SK-N-SH (cell line): ENCODE data around the gene IL20RB. TPM values are rescaled to one million over a fixed set of nuclear protein-coding genes. Genes with fewer than 3 reads are reported as not detected.
A peak's percentile ranks its signal among the peaks of the same experiment; 100 is the strongest.

Source experiments
- CTCF ChIA-PET: fragments of 300-600, 350-600 bp; formaldehyde crosslinking; extraction: SDS; loops from one replicate; lab custom pipeline; 2021; lab: Yijun Ruan, JAX
- POLR2A ChIA-PET: fragments of 350-600 bp; sonication (Branson Sonifier 250); formaldehyde crosslinking; extraction: SDS; loops from one replicate; lab custom pipeline; 2020; ENCODE audit warnings: antibody characterized with exemption, inconsistent platforms; lab: Yijun Ruan, JAX
- DNase-seq: peaks from one replicate; pipeline ENCODE4 v3.0.0; 2012
- H2AFZ ChIP-seq: fragments of 200-600 bp; sonication (generic); 2 replicates; pipeline ENCODE4 v1.8.1; 2016; ENCODE audit warnings: antibody characterized with exemption, mild to moderate bottlenecking, low read depth
- H3F3A ChIP-seq: fragments of 200-600 bp; sonication (generic); replicated peaks from 2 replicates; pipeline ENCODE3; 2016; ENCODE audit warnings: antibody characterized with exemption, mild to moderate bottlenecking; ENCODE audit not compliant: insufficient read depth
- H3K27ac ChIP-seq, 2 experiments: fragments of 200-500 bp in 1 of 2; fragments of 200-600 bp in 1 of 2; sonication (Bioruptor generic) in 1 of 2; sonication (generic), shearing (Covaris generic) in 1 of 2; 2 replicates each; pipeline versions ENCODE4 v1.5.1 to v1.6.1; 2014 to 2016; ENCODE audit warnings: low read depth in 2 of 2, inconsistent platforms in 1 of 2, low read length in 1 of 2, mild to moderate bottlenecking in 1 of 2, mixed read lengths in 1 of 2
- H3K27me3 ChIP-seq: fragments of 200-600 bp; sonication (generic), shearing (Covaris generic); 2 replicates; pipeline ENCODE4 v1.6.1; 2016; ENCODE audit warnings: mixed run types; ENCODE audit not compliant: insufficient read depth
- H3K36me3 ChIP-seq, 2 experiments: fragments of 200-500 bp in 1 of 2; fragments of 200-600 bp in 1 of 2; sonication (Bioruptor generic) in 1 of 2; sonication (generic) in 1 of 2; replicated peaks in 1 of 2; 2 replicates each; pipeline versions ENCODE3 to v1.5.1; 2014 to 2016; ENCODE audit warnings: low read length in 1 of 2, mild to moderate bottlenecking in 1 of 2; ENCODE audit not compliant: insufficient read depth in 2 of 2, control insufficient read depth in 1 of 2
- H3K4me1 ChIP-seq, 2 experiments: fragments of 200-500 bp in 1 of 2; fragments of 200-600 bp in 1 of 2; sonication (Bioruptor generic) in 1 of 2; sonication (generic), shearing (Covaris generic) in 1 of 2; 2 replicates each; pipeline versions ENCODE4 v1.5.1 to v1.6.1; 2014 to 2016; ENCODE audit warnings: low read depth in 1 of 2, low read length in 1 of 2, mixed run types in 1 of 2; ENCODE audit not compliant: insufficient read depth in 2 of 2, control insufficient read depth in 1 of 2
- H3K4me2 ChIP-seq: fragments of 200-600 bp; sonication (generic), shearing (Covaris generic); 2 replicates; pipeline ENCODE4 v1.6.1; 2017; ENCODE audit warnings: mixed run types
- H3K4me3 ChIP-seq, 2 experiments: fragments of 200-500 bp in 1 of 2; fragments of 200-600 bp in 1 of 2; sonication (Bioruptor generic) in 1 of 2; sonication (generic), shearing (Covaris generic) in 1 of 2; 2 replicates each; pipeline versions ENCODE4 v1.5.1 to v1.8.1; 2014 to 2016; ENCODE audit warnings: low read depth in 2 of 2, inconsistent platforms in 1 of 2, low read length in 1 of 2, mild to moderate bottlenecking in 1 of 2, mixed read lengths in 1 of 2, moderate library complexity in 1 of 2
- H3K79me2 ChIP-seq: fragments of 200-600 bp; sonication (generic); 2 replicates; pipeline ENCODE4 v1.8.1; 2017; ENCODE audit warnings: mild to moderate bottlenecking; ENCODE audit not compliant: insufficient read depth
- H3K9ac ChIP-seq: fragments of 200-600 bp; sonication (generic); 2 replicates; pipeline ENCODE4 v1.6.1; 2017; ENCODE audit warnings: mixed run types
- H3K9me2 ChIP-seq: fragments of 200-600 bp; sonication (generic); 2 replicates; pipeline ENCODE4 v1.6.1; 2017; ENCODE audit warnings: mixed run types
- H3K9me3 ChIP-seq: fragments of 200-600 bp; sonication (generic); 2 replicates; pipeline ENCODE4 v1.6.1; 2017; ENCODE audit warnings: mixed run types, mild to moderate bottlenecking, moderate library complexity
- H4K20me1 ChIP-seq: fragments of 200-600 bp; sonication (generic); 2 replicates; pipeline ENCODE4 v1.6.1; 2017; ENCODE audit warnings: mild to moderate bottlenecking, mixed run types; ENCODE audit not compliant: insufficient read depth
- ELF1 ChIP-seq: IDR thresholded peaks from 2 replicates; pipeline ENCODE4 v1.4.0; 2012
- EP300 ChIP-seq, 2 experiments: IDR thresholded peaks; 2 replicates each; pipeline versions ENCODE4 v1.4.0 to v1.6.1; 2012; ENCODE audit warnings: borderline replicate concordance in 1 of 2, low read depth in 1 of 2, low read length in 1 of 2
- EZH2phosphoT487 ChIP-seq: fragments of 200-600 bp; sonication (generic); IDR thresholded peaks from 2 replicates; pipeline ENCODE4 v1.6.1; 2017; ENCODE audit warnings: low read depth, mixed run types, mild to moderate bottlenecking, antibody characterized with exemption, moderate library complexity, borderline replicate concordance
- FOSL2 ChIP-seq: IDR thresholded peaks from 2 replicates; pipeline ENCODE4 v1.4.0; 2012; ENCODE audit warnings: low read depth, mild to moderate bottlenecking, moderate library complexity, borderline replicate concordance
- GATA2 ChIP-seq: sonication (generic); formaldehyde crosslinking; IDR thresholded peaks from 2 replicates; pipeline ENCODE4 v1.5.0; 2020; ENCODE audit warnings: mild to moderate bottlenecking, missing genetic modification reagents
- MEF2A ChIP-seq: IDR thresholded peaks from 2 replicates; pipeline ENCODE4 v1.4.0; 2012; ENCODE audit warnings: low read depth, borderline replicate concordance
- MXI1 ChIP-seq: IDR thresholded peaks from 2 replicates; pipeline ENCODE4 v1.6.1; 2012; ENCODE audit warnings: mild to moderate bottlenecking, low read depth, low read length, improper control_type of control experiment
- NFIC ChIP-seq: IDR thresholded peaks from 2 replicates; pipeline ENCODE4 v1.4.0; 2012; ENCODE audit warnings: borderline replicate concordance
- NRF1 ChIP-seq: IDR thresholded peaks from 2 replicates; pipeline ENCODE4 v1.6.1; 2012; ENCODE audit warnings: low read depth, mild to moderate bottlenecking, low read length
- POLR2AphosphoS5 ChIP-seq: IDR thresholded peaks from 2 replicates; pipeline ENCODE4 v1.6.1; 2012; ENCODE audit warnings: low read depth, low read length
- RFX5 ChIP-seq: IDR thresholded peaks from 2 replicates; pipeline ENCODE4 v1.6.1; 2012; ENCODE audit warnings: mild to moderate bottlenecking, improper control_type of control experiment, low read length
- SIN3A ChIP-seq: IDR thresholded peaks from 2 replicates; pipeline ENCODE4 v1.6.1; 2012; ENCODE audit warnings: low read depth, mild to moderate bottlenecking, low read length, moderate library complexity, borderline replicate concordance
- SMC3 ChIP-seq: IDR thresholded peaks from 2 replicates; pipeline ENCODE4 v1.6.1; 2012; ENCODE audit warnings: low read depth, low read length, improper control_type of control experiment
- TCF12 ChIP-seq: IDR thresholded peaks from 2 replicates; pipeline ENCODE4 v1.4.0; 2012
- TEAD4 ChIP-seq: IDR thresholded peaks from 2 replicates; pipeline ENCODE4 v1.4.0; 2012; ENCODE audit warnings: mild to moderate bottlenecking, borderline replicate concordance; ENCODE audit not compliant: insufficient read depth
- USF1 ChIP-seq: IDR thresholded peaks from 2 replicates; pipeline ENCODE4 v1.4.0; 2012; ENCODE audit warnings: low read depth, borderline replicate concordance
- USF2 ChIP-seq: fragments of 150-350 bp; IDR thresholded peaks from 2 replicates; pipeline ENCODE4 v1.6.1; 2017; ENCODE audit warnings: antibody characterized with exemption, low read length, low read depth, borderline replicate concordance
- YY1 ChIP-seq: IDR thresholded peaks from 2 replicates; pipeline ENCODE4 v1.4.0; 2012; ENCODE audit warnings: low read depth, mild to moderate bottlenecking
- ZBTB33 ChIP-seq: IDR thresholded peaks from 2 replicates; pipeline ENCODE4 v1.4.0; 2012; ENCODE audit warnings: low read depth, borderline replicate concordance
- WGBS: methylation state at CpG from one replicate; pipeline ENCODE4 v1.1.6; 2017; ENCODE audit warnings: low lambda C conversion rate; 5-methylcytosine and 5-hydroxymethylcytosine counted together
- polyA plus RNA-seq, 3 experiments: library from polyadenylated mRNA; depleted of rRNA; stranded (reverse); fragments of >200 nt; gene quantifications; 2 replicates each; pipeline ENCODE4 v1.2.3, GENCODE V29; 2012

Gene IL20RB
- polyA plus RNA-seq, 1 of the 3 experiments (the other 2 are of a cell fraction), result 0.58 TPM

- H4K20me1 ChIP-seq, result no peaks in the 10 kb centered on the region
- no peaks in the 10 kb centered on the region for H3K9me2 ChIP-seq
- peaks cover 71% of the 10 kb centered on the region for H3K79me2 ChIP-seq
- POLR2A ChIA-PET, result no interaction called here
- H2AFZ ChIP-seq, result no peak overlapping the region
- no peak for TF ChIP-seq TEAD4
- TF ChIP-seq FOSL2, result peak; percentile 36; the same call in 1 of the 2 replicates
- peaks cover 0 to 15% of the 10 kb centered on the region in 2 experiments for H3K36me3 ChIP-seq
- H3K9ac ChIP-seq, result no peak overlapping the region
- no peak overlapping the region for H3K4me3 ChIP-seq
- no peak for DNase-seq
- H3K27ac ChIP-seq, result no peak overlapping the region
- no peak overlapping the region for H3K4me2 ChIP-seq
- H3K27me3 ChIP-seq, result no peaks in the 10 kb centered on the region
- H3K4me1 ChIP-seq, result peaks cover 6 to 10% of the 10 kb centered on the region in 2 experiments; a peak in 3 of 4 replicates
- CTCF ChIA-PET, result no interaction called here
- H3K9me3 ChIP-seq, result no peaks in the 10 kb centered on the region
- H3F3A ChIP-seq, result peaks cover 7% of the 10 kb centered on the region
These were observed 19.4 kb upstream of the IL20RB start for GRCh38 chr3:136938334-136938733.

DNA sequence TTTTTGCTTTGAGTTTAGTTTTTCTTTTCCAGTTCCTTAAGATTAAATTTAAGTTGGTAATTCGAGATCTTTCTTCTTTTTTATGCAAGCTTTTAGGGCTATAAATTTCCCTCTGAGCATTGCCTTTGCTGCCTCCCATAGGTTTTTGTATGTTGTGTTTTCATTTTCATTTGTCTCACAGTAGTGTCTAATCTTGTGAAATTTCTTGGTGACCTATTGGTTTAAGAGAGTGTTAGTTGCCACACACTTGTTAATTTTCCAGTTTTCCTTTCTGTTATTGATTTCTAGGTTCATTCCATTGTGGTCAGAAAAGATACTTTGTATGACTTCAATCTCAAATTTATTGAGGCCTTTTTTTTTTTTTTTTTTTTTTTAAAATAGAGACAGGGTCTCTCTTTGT lies 18.3 kb upstream of the IL20RB start:
- H2AFZ ChIP-seq, result no peak overlapping the region
- no peaks in the 10 kb centered on the region for H4K20me1 ChIP-seq
- peaks cover 0 to 13% of the 10 kb centered on the region in 2 experiments for H3K36me3 ChIP-seq
- no peaks in the 10 kb centered on the region for H3K27me3 ChIP-seq
- TF ChIP-seq MXI1, result no peak
- no peak for TF ChIP-seq FOSL2
- TF ChIP-seq YY1, result no peak
- ChIA-PET POLR2A (no interaction called here), CTCF (interaction anchor here (0.7 kb wide), 1 partner anchor 329 kb away, joined by 3 read pairs; no protein-coding TSS in a partner anchor)
- H3K79me2 ChIP-seq, result peaks cover 75% of the 10 kb centered on the region
- DNase-seq, result no peak
- H3K9me2 ChIP-seq, result no peaks in the 10 kb centered on the region
- no peaks in the 10 kb centered on the region for H3K9me3 ChIP-seq
- H3K9ac ChIP-seq, result no peak overlapping the region
- peaks cover 7% of the 10 kb centered on the region for H3F3A ChIP-seq
- no peak overlapping the region for H3K4me2 ChIP-seq
- H3K4me1 ChIP-seq, result peaks cover 6 to 10% of the 10 kb centered on the region in 2 experiments; a peak in 3 of 4 replicates
- 83% methylated on average over 1 of the region's 1 CpG for WGBS
- H3K27ac ChIP-seq, result no peak overlapping the region
- no peak overlapping the region for H3K4me3 ChIP-seq

DNA sequence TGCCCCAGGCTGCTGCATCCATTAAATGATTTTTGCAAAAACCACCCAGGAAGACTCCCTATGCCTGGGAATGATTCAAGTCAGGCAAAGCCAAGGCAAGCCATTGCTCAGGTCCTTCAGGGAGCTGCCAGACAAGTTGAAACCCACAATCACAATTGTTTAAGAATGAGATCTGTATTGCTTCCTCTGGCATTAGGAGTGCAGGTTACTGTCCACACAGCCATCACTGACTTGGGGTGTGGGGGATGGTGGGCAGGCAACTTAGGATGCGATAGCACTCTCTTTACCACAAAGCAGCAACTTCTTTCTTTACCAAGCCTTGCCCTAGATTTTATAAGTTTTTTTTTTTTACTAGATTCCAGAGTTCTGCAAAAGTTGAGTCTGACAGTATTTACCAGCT lies 15.0 kb upstream of the IL20RB start:
- Histone ChIP-seq H3K27ac (no peak overlapping the region), H3K4me3 (no peak overlapping the region), H3K9me2 (no peaks in the 10 kb centered on the region), H3K9ac (no peak overlapping the region), H3K27me3 (no peaks in the 10 kb centered on the region), H4K20me1 (no peaks in the 10 kb centered on the region), H3K4me1 (peaks cover 6 to 10% of the 10 kb centered on the region in 2 experiments; a peak in 3 of 4 replicates), H3K9me3 (no peaks in the 10 kb centered on the region), H2AFZ (no peak overlapping the region), H3K36me3 (peaks cover 3 to 16% of the 10 kb centered on the region in 2 experiments), H3K4me2 (no peak overlapping the region), H3F3A (peaks cover 10% of the 10 kb centered on the region), H3K79me2 (peaks cover 58% of the 10 kb centered on the region)
- WGBS, result 100% methylated on average over 1 of the region's 1 CpG
- CTCF ChIA-PET, result interaction anchor here (0.9 kb wide), 1 partner anchor 81 kb away, joined by 5 read pairs; the partner anchor contains the start of gene NCK1
- POLR2A ChIA-PET, result no interaction called here
- no peak for DNase-seq
- TF ChIP-seq USF2 (no peak), EZH2phosphoT487 (no peak), SMC3 (no peak), FOSL2 (no peak), ELF1 (no peak), POLR2AphosphoS5 (no peak), SIN3A (no peak), MEF2A (no peak), NFIC (no peak), EP300 (IDR thresholded peaks at IDR 0.05; ENCODE audit: borderline replicate concordance in 1 of 2, low read depth in 1 of 2, low read length in 1 of 2) (no peak), TCF12 (no peak), GATA2 (CRISPR knock-in tag) (no peak), YY1 (no peak), USF1 (no peak), RFX5 (no peak), ZBTB33 (no peak), NRF1 (no peak)
